GM12892 (cell line): ENCODE results near the gene NKAIN4.

ENCODE experiments used
- POLR2A ChIP-seq: IDR thresholded peaks from 2 replicates; pipeline ENCODE4 v1.6.1; 2011; ENCODE audit warnings: low read depth, low read length, control low read depth
- TAF1 ChIP-seq: IDR thresholded peaks from 2 replicates; pipeline ENCODE4 v1.6.1; 2011; ENCODE audit warnings: low read depth, mild to moderate bottlenecking, control low read depth, low read length, borderline replicate concordance

DNA sequence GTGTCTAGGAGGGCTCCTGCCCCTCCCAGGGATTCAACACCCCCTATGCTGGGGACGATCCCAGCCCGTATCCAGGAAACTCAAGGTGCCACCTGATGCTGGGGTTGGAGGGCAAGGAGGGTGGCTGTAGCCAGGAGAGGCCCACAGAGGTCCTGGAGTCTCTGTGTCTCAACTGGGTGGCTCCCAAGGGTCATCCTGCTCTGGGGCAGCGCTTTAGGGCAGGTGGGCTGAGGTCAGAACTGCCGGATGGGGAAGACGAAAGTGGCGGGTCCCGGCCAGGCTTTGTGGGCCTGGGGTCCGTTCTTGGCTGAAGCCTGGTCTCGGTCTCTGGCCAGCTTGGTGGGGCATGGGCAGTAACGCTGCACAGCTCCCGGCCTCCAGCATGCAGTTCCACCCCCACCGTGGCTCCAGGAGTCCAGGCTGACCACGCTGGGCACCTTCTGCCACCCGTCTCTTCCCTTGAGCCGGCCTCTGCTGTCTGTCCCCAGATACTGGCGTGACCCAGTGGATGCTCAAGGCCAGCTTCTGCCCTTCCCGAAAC, 35.9 kb upstream of the NKAIN4 start:
- TF ChIP-seq POLR2A: no peak
- TF ChIP-seq TAF1: no peak
